Mammary epithelial cell (primary cell): Measurements from ENCODE around the gene SLCO6A1.

ENCODE experiments used
- EZH2 ChIP-seq: IDR thresholded peaks from 2 replicates; pipeline ENCODE4 v1.6.1; 2012; ENCODE audit warnings: low read length, inconsistent platforms, borderline replicate concordance
- TF ChIP-seq, protein P1 (sequence below), 2 donors: IDR thresholded peaks in 1 of 2; conservative IDR thresholded peaks in 1 of 2; 2 replicates each; pipeline ENCODE4 v1.5.1; 2011 to 2012; ENCODE audit warnings: inconsistent platforms in 2 of 2, low read length in 2 of 2, mild to moderate bottlenecking in 2 of 2, control low read depth in 1 of 2, low read depth in 1 of 2; ENCODE audit not compliant: insufficient read depth in 1 of 2; ENCODE audit errors: extremely low read depth in 1 of 2

DNA sequence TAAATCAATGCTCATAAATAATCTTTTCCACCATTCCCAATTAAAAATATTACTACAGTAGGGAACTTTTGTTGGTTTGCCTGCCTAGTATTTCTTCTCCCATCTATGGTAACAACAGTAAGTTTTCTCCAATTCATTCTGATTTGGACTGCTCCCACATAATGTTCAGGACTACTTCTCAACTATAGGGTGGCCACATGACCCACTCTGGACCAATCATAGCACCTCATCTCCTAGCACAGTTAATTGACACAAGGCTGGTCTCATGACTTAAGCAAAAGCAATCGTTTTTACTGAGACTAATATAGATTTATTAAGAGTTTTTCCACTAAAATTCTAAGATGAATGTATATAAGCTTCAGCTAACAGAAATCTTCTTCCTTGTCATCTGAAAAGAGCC is 28.7 kb upstream of the SLCO6A1 start:
- TF ChIP-seq, protein P1, sequence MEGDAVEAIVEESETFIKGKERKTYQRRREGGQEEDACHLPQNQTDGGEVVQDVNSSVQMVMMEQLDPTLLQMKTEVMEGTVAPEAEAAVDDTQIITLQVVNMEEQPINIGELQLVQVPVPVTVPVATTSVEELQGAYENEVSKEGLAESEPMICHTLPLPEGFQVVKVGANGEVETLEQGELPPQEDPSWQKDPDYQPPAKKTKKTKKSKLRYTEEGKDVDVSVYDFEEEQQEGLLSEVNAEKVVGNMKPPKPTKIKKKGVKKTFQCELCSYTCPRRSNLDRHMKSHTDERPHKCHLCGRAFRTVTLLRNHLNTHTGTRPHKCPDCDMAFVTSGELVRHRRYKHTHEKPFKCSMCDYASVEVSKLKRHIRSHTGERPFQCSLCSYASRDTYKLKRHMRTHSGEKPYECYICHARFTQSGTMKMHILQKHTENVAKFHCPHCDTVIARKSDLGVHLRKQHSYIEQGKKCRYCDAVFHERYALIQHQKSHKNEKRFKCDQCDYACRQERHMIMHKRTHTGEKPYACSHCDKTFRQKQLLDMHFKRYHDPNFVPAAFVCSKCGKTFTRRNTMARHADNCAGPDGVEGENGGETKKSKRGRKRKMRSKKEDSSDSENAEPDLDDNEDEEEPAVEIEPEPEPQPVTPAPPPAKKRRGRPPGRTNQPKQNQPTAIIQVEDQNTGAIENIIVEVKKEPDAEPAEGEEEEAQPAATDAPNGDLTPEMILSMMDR (conservative IDR thresholded peaks at IDR 0.05 in 1 of 2, IDR thresholded peaks at IDR 0.05 in 1 of 2; ENCODE audit: extremely low read depth in 1 of 2, insufficient read depth in 1 of 2, low read depth in 1 of 2, low read length in 2 of 2): no peak
- TF ChIP-seq EZH2: no peak
